ENCODE results near the gene DENND5B.

Gene DENND5B

GRCh38 chr12:31407562-31407961 lies 183.4 kb downstream of the DENND5B start:
- no peak overlapping the region for H3K4me3 ChIP-seq (replicated peaks; ENCODE audit: insufficient read depth, low read length)
- H3K27ac ChIP-seq (replicated peaks): no peak overlapping the region
- DNase-seq (ENCODE audit: low read depth in 1 of 2, low spot score in 1 of 2): no peak
- TF ChIP-seq, protein P1, sequence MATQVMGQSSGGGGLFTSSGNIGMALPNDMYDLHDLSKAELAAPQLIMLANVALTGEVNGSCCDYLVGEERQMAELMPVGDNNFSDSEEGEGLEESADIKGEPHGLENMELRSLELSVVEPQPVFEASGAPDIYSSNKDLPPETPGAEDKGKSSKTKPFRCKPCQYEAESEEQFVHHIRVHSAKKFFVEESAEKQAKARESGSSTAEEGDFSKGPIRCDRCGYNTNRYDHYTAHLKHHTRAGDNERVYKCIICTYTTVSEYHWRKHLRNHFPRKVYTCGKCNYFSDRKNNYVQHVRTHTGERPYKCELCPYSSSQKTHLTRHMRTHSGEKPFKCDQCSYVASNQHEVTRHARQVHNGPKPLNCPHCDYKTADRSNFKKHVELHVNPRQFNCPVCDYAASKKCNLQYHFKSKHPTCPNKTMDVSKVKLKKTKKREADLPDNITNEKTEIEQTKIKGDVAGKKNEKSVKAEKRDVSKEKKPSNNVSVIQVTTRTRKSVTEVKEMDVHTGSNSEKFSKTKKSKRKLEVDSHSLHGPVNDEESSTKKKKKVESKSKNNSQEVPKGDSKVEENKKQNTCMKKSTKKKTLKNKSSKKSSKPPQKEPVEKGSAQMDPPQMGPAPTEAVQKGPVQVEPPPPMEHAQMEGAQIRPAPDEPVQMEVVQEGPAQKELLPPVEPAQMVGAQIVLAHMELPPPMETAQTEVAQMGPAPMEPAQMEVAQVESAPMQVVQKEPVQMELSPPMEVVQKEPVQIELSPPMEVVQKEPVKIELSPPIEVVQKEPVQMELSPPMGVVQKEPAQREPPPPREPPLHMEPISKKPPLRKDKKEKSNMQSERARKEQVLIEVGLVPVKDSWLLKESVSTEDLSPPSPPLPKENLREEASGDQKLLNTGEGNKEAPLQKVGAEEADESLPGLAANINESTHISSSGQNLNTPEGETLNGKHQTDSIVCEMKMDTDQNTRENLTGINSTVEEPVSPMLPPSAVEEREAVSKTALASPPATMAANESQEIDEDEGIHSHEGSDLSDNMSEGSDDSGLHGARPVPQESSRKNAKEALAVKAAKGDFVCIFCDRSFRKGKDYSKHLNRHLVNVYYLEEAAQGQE (IDR thresholded peaks at IDR 0.05; ENCODE audit: insufficient replicate concordance, low read depth): no peak
- TF ChIP-seq GABPA (IDR thresholded peaks at IDR 0.05; ENCODE audit: low read depth): no peak
- TF ChIP-seq CTCF (IDR thresholded peaks at IDR 0.05; ENCODE audit: insufficient read depth, low read length): no peak
- H3K27me3 ChIP-seq (ENCODE audit: insufficient read depth, poor library complexity, severe bottlenecking): no peaks in the 10 kb centered on the region

DNA sequence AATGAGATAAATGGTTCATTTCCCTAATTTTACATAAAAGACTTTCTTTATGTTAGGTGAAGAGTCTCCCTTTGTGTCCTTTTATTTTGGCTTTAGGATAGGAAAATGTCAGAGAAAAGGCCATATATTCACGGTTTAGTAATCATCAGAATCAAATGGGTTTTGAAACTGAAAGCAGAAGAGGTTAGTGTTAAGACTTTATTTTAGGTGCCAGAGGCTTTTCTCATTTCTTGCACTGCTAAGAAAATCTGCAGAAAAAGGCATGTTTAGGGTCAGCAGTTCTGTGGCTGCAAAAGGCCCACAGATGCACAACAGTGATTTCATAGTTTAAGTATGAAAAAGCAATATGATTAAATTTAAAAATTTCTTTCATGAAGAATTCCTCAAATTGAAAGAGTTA lies 184.6 kb downstream of the DENND5B start:
- Histone ChIP-seq H3K4me3 (replicated peaks; ENCODE audit: insufficient read depth, low read length) (no peak overlapping the region), H3K27me3 (ENCODE audit: insufficient read depth, poor library complexity, severe bottlenecking) (no peaks in the 10 kb centered on the region), H3K27ac (replicated peaks) (no peak overlapping the region)
- TF ChIP-seq GABPA (IDR thresholded peaks at IDR 0.05; ENCODE audit: low read depth): no peak
- TF ChIP-seq POLR2AphosphoS5 (IDR thresholded peaks at IDR 0.05; ENCODE audit: low read depth): no peak
- TF ChIP-seq CTCF (IDR thresholded peaks at IDR 0.05; ENCODE audit: insufficient read depth, low read length): no peak
- TF ChIP-seq, protein P1 (IDR thresholded peaks at IDR 0.05; ENCODE audit: insufficient replicate concordance, low read depth): no peak
- TF ChIP-seq SPI1 (IDR thresholded peaks at IDR 0.05; ENCODE audit: borderline replicate concordance, low read depth): no peak
- DNase-seq (ENCODE audit: low read depth in 1 of 2, low spot score in 1 of 2): no peak

DNA sequence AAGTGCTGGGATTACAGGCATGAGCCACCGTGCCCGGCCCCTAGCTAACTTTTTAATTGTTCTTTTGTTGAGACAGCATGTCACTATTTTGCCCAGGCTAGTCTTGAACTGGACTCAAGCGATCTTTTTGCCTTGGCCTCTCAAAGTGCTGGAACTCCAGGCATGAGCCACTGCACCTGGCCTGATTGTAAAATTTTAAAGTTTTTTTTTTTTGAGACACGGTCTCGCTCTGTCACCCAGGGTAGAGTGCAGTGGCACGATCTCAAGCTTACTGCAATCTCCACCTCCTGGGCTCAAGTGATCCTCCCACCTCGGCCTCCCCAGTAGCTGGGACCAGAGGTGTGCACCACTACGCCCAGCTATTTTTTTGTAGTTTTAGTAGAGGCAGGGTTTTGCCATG lies 185.9 kb downstream of the DENND5B start:
- DNase-seq (ENCODE audit: low read depth in 1 of 2, low spot score in 1 of 2): no peak
- Histone ChIP-seq H3K27ac (replicated peaks) (no peak overlapping the region), H3K4me3 (replicated peaks; ENCODE audit: insufficient read depth, low read length) (no peak overlapping the region), H3K27me3 (ENCODE audit: insufficient read depth, poor library complexity, severe bottlenecking) (no peaks in the 10 kb centered on the region)
- TF ChIP-seq, protein P1 (IDR thresholded peaks at IDR 0.05; ENCODE audit: insufficient replicate concordance, low read depth): no peak
- TF ChIP-seq CTCF (IDR thresholded peaks at IDR 0.05; ENCODE audit: insufficient read depth, low read length): no peak
